IMR-90 (cell line): ENCODE measurements around the gene PIK3CB. TPM values are rescaled to one million over a fixed set of nuclear protein-coding genes. Genes with fewer than 3 reads are reported as not detected.

Experiments
- ATAC-seq: fragments of 200-7000 bp; cut with Tn5 transposase; 2 replicates; pipeline ENCODE4 v1.9.1; 2020; ENCODE audit warnings: low read depth, mild to moderate bottlenecking, moderate library complexity
- BruUV-seq: library from RNA; stranded (reverse); fragments of 400-500 nt; replicated peaks from 2 replicates; lab custom pipeline; 2021; lab: Mats Ljungman, UMichigan
- CTCF ChIA-PET: fragments of 300-600 bp; formaldehyde crosslinking; extraction: SDS; loops from one replicate; lab custom pipeline; 2021; ENCODE audit warnings: antibody characterized with exemption; lab: Yijun Ruan, JAX
- POLR2A ChIA-PET: fragments of 300-600 bp; sonication (Branson Sonifier 250); formaldehyde crosslinking; loops from one replicate; lab custom pipeline; 2022; ENCODE audit warnings: antibody characterized with exemption; ENCODE audit not compliant: unreplicated experiment; lab: Charles Lee
- DNase-seq: peaks from one replicate; pipeline ENCODE4 v3.0.0; 2013
- H2AFZ ChIP-seq: replicated peaks from 2 replicates; pipeline ENCODE3; 2013; ENCODE audit warnings: low read length, mild to moderate bottlenecking; ENCODE audit not compliant: poor library complexity
- H2AK5ac ChIP-seq: 2 replicates; pipeline ENCODE4 v1.6.1; 2013; ENCODE audit warnings: low read depth, low read length, inconsistent platforms
- H2AK9ac ChIP-seq: replicated peaks from 2 replicates; pipeline ENCODE3; 2013; ENCODE audit warnings: mild to moderate bottlenecking, low read depth, low read length, moderate library complexity; ENCODE audit not compliant: poor library complexity
- H2BK120ac ChIP-seq: 2 replicates; pipeline ENCODE4 v1.6.1; 2013; ENCODE audit warnings: low read depth, low read length, inconsistent platforms
- H2BK15ac ChIP-seq: 3 replicates; pipeline ENCODE4 v1.6.1; 2013; ENCODE audit warnings: low read depth, low read length, inconsistent platforms
- H2BK20ac ChIP-seq: 2 replicates; pipeline ENCODE4 v1.6.1; 2013; ENCODE audit warnings: low read depth, mild to moderate bottlenecking, inconsistent platforms, low read length, moderate library complexity
- H2BK5ac ChIP-seq: 2 replicates; pipeline ENCODE4 v1.6.1; 2013; ENCODE audit warnings: mild to moderate bottlenecking, low read depth, low read length, inconsistent platforms; ENCODE audit not compliant: poor library complexity, severe bottlenecking
- H3K14ac ChIP-seq: replicated peaks from 2 replicates; pipeline ENCODE4 v1.6.1; 2013; ENCODE audit warnings: low read depth, low read length, inconsistent platforms
- H3K18ac ChIP-seq: 2 replicates; pipeline ENCODE4 v1.6.1; 2013; ENCODE audit warnings: low read depth, low read length, control low read depth
- H3K23ac ChIP-seq: 2 replicates; pipeline ENCODE4 v1.6.1; 2013; ENCODE audit warnings: low read depth, low read length, inconsistent platforms
- H3K27ac ChIP-seq: 2 replicates; pipeline ENCODE4 v1.5.1; 2013; ENCODE audit warnings: mild to moderate bottlenecking, control low read depth, low read length; ENCODE audit not compliant: insufficient read depth
- H3K27me3 ChIP-seq: 2 replicates; pipeline ENCODE4 v1.6.1; 2013; ENCODE audit warnings: low read length; ENCODE audit not compliant: control insufficient read depth, insufficient read depth
- H3K36me3 ChIP-seq: 2 replicates; pipeline ENCODE4 v1.6.1; 2013; ENCODE audit warnings: low read length, mixed read lengths; ENCODE audit not compliant: control insufficient read depth, insufficient read depth
- H3K4ac ChIP-seq: 2 replicates; pipeline ENCODE4 v1.6.1; 2013; ENCODE audit warnings: low read depth, low read length, inconsistent platforms
- H3K4me1 ChIP-seq: 2 replicates; pipeline ENCODE4 v1.6.1; 2013; ENCODE audit warnings: low read length, mixed read lengths; ENCODE audit not compliant: control insufficient read depth, insufficient read depth
- H3K4me2 ChIP-seq: 2 replicates; pipeline ENCODE4 v1.6.1; 2013; ENCODE audit warnings: low read depth, mild to moderate bottlenecking, control low read depth, low read length, moderate library complexity
- H3K4me3 ChIP-seq: 2 replicates; pipeline ENCODE4 v1.5.1; 2013; ENCODE audit warnings: low read depth, mild to moderate bottlenecking, control low read depth, low read length, moderate library complexity; ENCODE audit not compliant: insufficient read depth
- H3K56ac ChIP-seq: 2 replicates; pipeline ENCODE4 v1.6.1; 2013; ENCODE audit warnings: low read length, inconsistent platforms; ENCODE audit not compliant: insufficient read depth; ENCODE audit errors: extremely low read depth
- H3K79me1 ChIP-seq, 2 experiments: 2 replicates each; pipeline ENCODE4 v1.6.1; 2013; ENCODE audit warnings: low read length in 2 of 2, inconsistent platforms in 1 of 2, low read depth in 1 of 2
- H3K9ac ChIP-seq: 2 replicates; pipeline ENCODE4 v1.6.1; 2013; ENCODE audit warnings: low read depth, low read length, control low read depth
- H3K9me1 ChIP-seq: 2 replicates; pipeline ENCODE4 v1.6.1; 2013; ENCODE audit warnings: low read length, inconsistent platforms; ENCODE audit not compliant: insufficient read depth
- H3K9me3 ChIP-seq: 2 replicates; pipeline ENCODE4 v1.6.1; 2013; ENCODE audit warnings: low read length; ENCODE audit not compliant: control insufficient read depth, insufficient read depth
- H4K20me1 ChIP-seq: 2 replicates; pipeline ENCODE4 v1.6.1; 2013; ENCODE audit warnings: low read length, inconsistent platforms; ENCODE audit not compliant: insufficient read depth
- H4K5ac ChIP-seq: 2 replicates; pipeline ENCODE4 v1.6.1; 2013; ENCODE audit warnings: mild to moderate bottlenecking, low read depth, low read length, control low read depth
- H4K8ac ChIP-seq, 2 experiments: 2 replicates each; pipeline ENCODE4 v1.6.1; 2013; ENCODE audit warnings: low read depth in 2 of 2, low read length in 2 of 2, control low read depth in 1 of 2, inconsistent platforms in 1 of 2
- H4K91ac ChIP-seq: 2 replicates; pipeline ENCODE4 v1.6.1; 2013; ENCODE audit warnings: low read depth, low read length, inconsistent platforms; ENCODE audit not compliant: insufficient read depth
- BHLHE40 ChIP-seq: fragments of 150-350 bp; IDR thresholded peaks from 2 replicates; pipeline ENCODE4 v1.6.1; 2016; ENCODE audit warnings: mild to moderate bottlenecking, low read depth, low read length
- WGBS, 2 experiments: methylation state at CpG; one replicate each; pipeline versions ENCODE4 v1.1.5 to v1.1.7; 2013; ENCODE audit warnings: missing lambda C conversion rate in 2 of 2; ENCODE audit not compliant: insufficient read length in 1 of 2; ENCODE audit errors: extremely low coverage in 2 of 2; 5-methylcytosine and 5-hydroxymethylcytosine counted together
- dilution Hi-C: fragments of 300-500 bp; cut with HindIII; formaldehyde crosslinking; loops from one replicate; pipeline ENCODE4 v1.14.3; 2018; ENCODE audit warnings: low sequenced_read_pairs; ENCODE audit not compliant: unreplicated experiment
- in situ Hi-C: fragments of 300-500 bp; cut with MboI; formaldehyde crosslinking; loops from 3 replicates; pipeline ENCODE4 v1.14.3; 2019; ENCODE audit warnings: low sequenced_read_pairs, inconsistent platforms, mixed read lengths
- intact Hi-C: fragments of 100-400 bp; cut with micrococcal nuclease; formaldehyde crosslinking; loops from 2 replicates; pipeline ENCODE4 v1.10.0; 2022
- polyA plus RNA-seq, 3 experiments: library from polyadenylated mRNA; depleted of rRNA; stranded (reverse); fragments of >200 nt; gene quantifications; 2 replicates each; pipeline ENCODE4 v1.2.3, GENCODE V29; 2012; ENCODE audit warnings: low replicate concordance in 1 of 3
- total RNA-seq: library from RNA; depleted of rRNA; stranded (reverse); fragments of >200 nt; gene quantifications from 2 replicates; pipeline ENCODE4 v1.2.3, GENCODE V29; 2012

The PIK3CB gene
- total and polyA plus RNA-seq, 2 of the 4 experiments (the other 2 are of a cell fraction) = 6.3 to 6.8 TPM

DNA sequence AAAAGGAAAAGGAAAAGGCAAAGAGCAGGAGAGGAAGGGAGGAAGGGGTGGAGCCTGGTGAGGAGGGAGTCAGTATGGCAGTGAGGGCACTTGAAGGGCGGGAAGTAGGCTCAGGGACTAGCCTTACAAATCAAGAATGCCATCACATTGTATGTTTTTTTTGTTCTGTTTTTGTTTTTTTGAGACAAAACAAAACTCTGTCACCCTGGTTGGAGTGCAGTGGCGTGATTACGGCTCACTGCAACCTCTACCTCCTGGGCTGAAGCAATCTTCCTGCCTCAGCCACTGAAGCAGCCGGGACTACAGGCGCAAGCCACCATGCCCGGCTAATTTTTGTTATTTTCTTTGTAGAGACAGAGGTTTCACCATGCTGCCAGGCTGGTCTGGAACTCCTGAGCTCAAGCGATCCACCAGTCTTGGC is 10.5 kb upstream of the PIK3CB start:
- Histone ChIP-seq H3K4me2 (no peak overlapping the region), H2BK20ac (no peak overlapping the region), H3K4me1 (peaks cover 2% of the 10 kb centered on the region; the same call in 1 of the 2 replicates), H3K9me3 (no peaks in the 10 kb centered on the region), H3K18ac (no peak overlapping the region), H3K56ac (no peak overlapping the region), H2BK120ac (no peak overlapping the region), H3K14ac (no peak overlapping the region), H3K4me3 (no peak overlapping the region), H3K4ac (no peak overlapping the region), H3K36me3 (no peaks in the 10 kb centered on the region), H4K20me1 (no peaks in the 10 kb centered on the region), H3K9ac (no peak overlapping the region), H4K8ac (no peak overlapping the region), H4K5ac (no peak overlapping the region), H3K79me1 (no peaks in the 10 kb centered on the region), H2BK15ac (no peak overlapping the region), H3K9me1 (no peaks in the 10 kb centered on the region), H2AFZ (no peak overlapping the region), H2AK5ac (no peak overlapping the region), H3K27me3 (no peaks in the 10 kb centered on the region), H2AK9ac (no peak overlapping the region), H2BK5ac (no peak overlapping the region), H3K23ac (no peak overlapping the region), H4K91ac (no peak overlapping the region), H3K27ac (no peak overlapping the region)
- dilution Hi-C loops (no loop called here), intact Hi-C loops (no loop called here), in situ Hi-C loops (no loop called here)
- POLR2A ChIA-PET = no interaction called here
- no peak for TF ChIP-seq BHLHE40
- CTCF ChIA-PET = no interaction called here
- DNase-seq (no peak), ATAC-seq (no peak)
- BruUV-seq = no TSS peak
- 68% methylated on average over 3 of the region's 7 CpGs; no CpG with 5 or more reads in 1 of the 2 experiments for WGBS, 2 experiments
